A673 (cell line): ENCODE data around the gene SPINK8. TPM values are rescaled to one million over a fixed set of nuclear protein-coding genes. Genes with fewer than 3 reads are reported as not detected.

Source experiments
- BruUV-seq: library from RNA; stranded (reverse); fragments of 400-500 nt; replicated peaks from 2 replicates; lab custom pipeline; 2021; lab: Mats Ljungman, UMichigan
- CTCF ChIA-PET: fragments of 300-600 bp; sonication (Branson Sonifier 250); formaldehyde crosslinking; loops from one replicate; lab custom pipeline; 2022; ENCODE audit warnings: antibody characterized with exemption; lab: Charles Lee
- POLR2A ChIA-PET: fragments of 300-600 bp; sonication (Branson Sonifier 250); formaldehyde crosslinking; loops from one replicate; lab custom pipeline; 2022; ENCODE audit warnings: antibody characterized with exemption; ENCODE audit not compliant: low non-redundant PET; lab: Charles Lee
- DNase-seq: peaks from one replicate; pipeline ENCODE4 v3.0.0-alpha.2; 2015; ENCODE audit warnings: low spot score
- H3K27ac ChIP-seq: fragments of 200-600 bp; sonication (generic); 2 replicates; pipeline ENCODE4 v1.5.1; 2016; ENCODE audit warnings: mixed run types, low read depth, mild to moderate bottlenecking, mixed read lengths, antibody characterized with exemption, low read length; ENCODE audit not compliant: poor library complexity, severe bottlenecking
- H3K27me3 ChIP-seq: fragments of 200-600 bp; sonication (generic); replicated peaks from 2 replicates; pipeline ENCODE4 v1.6.1; 2017; ENCODE audit warnings: mixed run types, low read depth, mild to moderate bottlenecking, mixed read lengths, antibody characterized with exemption, low read length; ENCODE audit not compliant: insufficient read depth, poor library complexity
- H3K36me3 ChIP-seq: fragments of 200-600 bp; sonication (generic); 2 replicates; pipeline ENCODE4 v1.6.1; 2016; ENCODE audit warnings: mixed run types, mild to moderate bottlenecking, mixed read lengths, antibody characterized with exemption, low read length; ENCODE audit not compliant: insufficient read depth, poor library complexity, severe bottlenecking
- H3K4me1 ChIP-seq: fragments of 200-600 bp; sonication (generic); 2 replicates; pipeline ENCODE4 v1.6.1; 2017; ENCODE audit warnings: mixed run types, mild to moderate bottlenecking, mixed read lengths, antibody characterized with exemption, low read length; ENCODE audit not compliant: insufficient read depth, poor library complexity, severe bottlenecking
- H3K4me3 ChIP-seq: fragments of 200-600 bp; sonication (generic); 2 replicates; pipeline ENCODE4 v1.5.1; 2016; ENCODE audit warnings: low read depth, mixed run types, mild to moderate bottlenecking, mixed read lengths, low read length; ENCODE audit not compliant: poor library complexity, severe bottlenecking
- H3K9me3 ChIP-seq: fragments of 200-600 bp; sonication (generic); 2 replicates; pipeline ENCODE4 v1.6.1; 2016; ENCODE audit warnings: mixed run types, low read depth, mild to moderate bottlenecking, mixed read lengths, antibody characterized with exemption, low read length; ENCODE audit not compliant: poor library complexity, severe bottlenecking
- EZH2 ChIP-seq: fragments of 200-600 bp; sonication (generic); IDR thresholded peaks from 2 replicates; pipeline ENCODE4 v1.6.1; 2017; ENCODE audit warnings: borderline replicate concordance, low read depth, mild to moderate bottlenecking, mixed read lengths, antibody characterized with exemption, low read length; ENCODE audit not compliant: poor library complexity, severe bottlenecking
- intact Hi-C: fragments of 100-400 bp; cut with micrococcal nuclease; formaldehyde crosslinking; loops from one replicate; pipeline ENCODE4 v1.10.0; 2022; ENCODE audit not compliant: unreplicated experiment
- total RNA-seq: library from RNA; stranded (reverse); gene quantifications from 2 replicates; pipeline ENCODE4 v1.2.3, GENCODE V29; 2021
- TF ChIP-seq, protein P1 (sequence below): fragments of 300-800, 200-600 bp; sonication (generic); conservative IDR thresholded peaks from 2 replicates; pipeline ENCODE4 v1.5.1; 2017; ENCODE audit warnings: low read depth, mild to moderate bottlenecking, antibody characterized with exemption, low read length, moderate library complexity, mixed read lengths

SPINK8 gene
- total RNA-seq, 1 experiment from 2014 or later, result not detected

DNA sequence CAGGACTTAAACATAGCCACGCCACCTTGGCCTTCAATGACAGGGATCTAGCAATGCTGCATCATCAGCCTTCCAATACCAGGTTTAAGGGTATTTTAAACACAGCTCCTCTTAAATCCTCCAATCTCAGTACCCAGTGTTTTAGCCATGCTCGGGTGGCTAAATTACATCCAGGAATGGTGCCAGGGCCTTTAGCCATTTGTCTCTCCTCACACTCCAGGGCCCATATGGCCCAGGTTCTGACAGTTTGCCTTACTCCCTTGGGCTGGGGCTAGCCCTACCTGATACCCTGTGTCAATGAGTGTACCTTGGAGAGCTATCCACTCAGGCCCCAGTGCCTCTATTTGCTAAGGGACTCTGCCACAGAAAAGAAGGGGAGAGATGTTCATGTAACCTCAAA, 63.2 kb downstream of the SPINK8 start:
- ChIA-PET POLR2A (no interaction called here), CTCF (no interaction called here)
- DNase-seq, result no peak
- intact Hi-C loops, result loop anchor here (5.0 kb wide), 1 partner anchor 162 kb away; the partner anchor contains the start of gene PLXNB1
- no peak for TF ChIP-seq EZH2
- TF ChIP-seq, protein P1, sequence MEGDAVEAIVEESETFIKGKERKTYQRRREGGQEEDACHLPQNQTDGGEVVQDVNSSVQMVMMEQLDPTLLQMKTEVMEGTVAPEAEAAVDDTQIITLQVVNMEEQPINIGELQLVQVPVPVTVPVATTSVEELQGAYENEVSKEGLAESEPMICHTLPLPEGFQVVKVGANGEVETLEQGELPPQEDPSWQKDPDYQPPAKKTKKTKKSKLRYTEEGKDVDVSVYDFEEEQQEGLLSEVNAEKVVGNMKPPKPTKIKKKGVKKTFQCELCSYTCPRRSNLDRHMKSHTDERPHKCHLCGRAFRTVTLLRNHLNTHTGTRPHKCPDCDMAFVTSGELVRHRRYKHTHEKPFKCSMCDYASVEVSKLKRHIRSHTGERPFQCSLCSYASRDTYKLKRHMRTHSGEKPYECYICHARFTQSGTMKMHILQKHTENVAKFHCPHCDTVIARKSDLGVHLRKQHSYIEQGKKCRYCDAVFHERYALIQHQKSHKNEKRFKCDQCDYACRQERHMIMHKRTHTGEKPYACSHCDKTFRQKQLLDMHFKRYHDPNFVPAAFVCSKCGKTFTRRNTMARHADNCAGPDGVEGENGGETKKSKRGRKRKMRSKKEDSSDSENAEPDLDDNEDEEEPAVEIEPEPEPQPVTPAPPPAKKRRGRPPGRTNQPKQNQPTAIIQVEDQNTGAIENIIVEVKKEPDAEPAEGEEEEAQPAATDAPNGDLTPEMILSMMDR, result no peak
- Histone ChIP-seq H3K27ac (no peak overlapping the region), H3K36me3 (peaks cover 6% of the 10 kb centered on the region), H3K9me3 (no peaks in the 10 kb centered on the region), H3K4me1 (peaks cover 7% of the 10 kb centered on the region), H3K27me3 (no peaks in the 10 kb centered on the region), H3K4me3 (no peak overlapping the region)
- BruUV-seq, result no TSS peak

GRCh38 chr3:48269592-48269991, 63.9 kb downstream of the SPINK8 start:
- BruUV-seq, result no TSS peak
- H3K4me1 ChIP-seq, result peaks cover 7% of the 10 kb centered on the region
- CTCF ChIA-PET, result no interaction called here
- TF ChIP-seq EZH2, result no peak
- TF ChIP-seq, protein P1, result no peak
- no peak overlapping the region for H3K27ac ChIP-seq
- H3K4me3 ChIP-seq, result no peak overlapping the region
- DNase-seq, result no peak
- intact Hi-C loops, result no loop called here
- no peaks in the 10 kb centered on the region for H3K9me3 ChIP-seq
- POLR2A ChIA-PET, result no interaction called here
- H3K36me3 ChIP-seq, result peaks cover 6% of the 10 kb centered on the region
- no peaks in the 10 kb centered on the region for H3K27me3 ChIP-seq

DNA sequence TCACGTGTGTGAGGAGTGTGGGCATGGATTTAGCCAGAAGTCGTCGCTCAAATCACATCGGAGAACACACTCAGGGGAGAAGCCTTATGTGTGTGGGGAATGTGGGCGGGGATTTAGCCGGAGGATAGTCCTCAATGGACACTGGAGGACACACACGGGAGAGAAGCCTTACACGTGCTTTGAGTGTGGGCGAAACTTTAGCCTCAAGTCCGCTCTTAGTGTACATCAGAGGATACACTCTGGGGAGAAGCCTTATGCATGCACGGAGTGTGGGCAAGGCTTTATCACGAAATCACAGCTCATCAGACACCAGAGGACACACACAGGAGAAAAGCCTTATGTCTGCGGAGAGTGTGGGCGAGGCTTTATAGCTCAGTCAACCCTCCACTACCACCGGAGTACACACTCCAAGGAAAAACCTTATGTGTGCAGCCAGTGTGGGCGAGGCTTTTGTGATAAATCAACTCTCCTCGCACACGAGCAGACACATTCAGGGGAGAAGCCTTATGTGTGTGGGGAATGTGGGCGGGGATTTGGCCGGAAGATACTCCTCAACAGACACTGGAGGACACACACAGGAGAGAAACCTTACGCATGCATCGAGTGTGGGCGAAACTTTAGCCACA, 64.4 kb downstream of the SPINK8 start:
- H3K36me3 ChIP-seq, result peaks cover 6% of the 10 kb centered on the region
- ChIA-PET CTCF (no interaction called here), POLR2A (no interaction called here)
- TF ChIP-seq EZH2, result no peak
- TF ChIP-seq, protein P1, result no peak
- H3K27me3 ChIP-seq, result no peaks in the 10 kb centered on the region
- peaks cover 7% of the 10 kb centered on the region for H3K4me1 ChIP-seq
- H3K27ac ChIP-seq, result no peak overlapping the region
- intact Hi-C loops, result no loop called here
- no TSS peak for BruUV-seq
- no peaks in the 10 kb centered on the region for H3K9me3 ChIP-seq
- no peak overlapping the region for H3K4me3 ChIP-seq
- DNase-seq, result no peak
